Small intestine (tissue), 16 donors: Measurements from ENCODE around the gene GMPS. TPM values are rescaled to one million over a fixed set of nuclear protein-coding genes. Genes with fewer than 3 reads are reported as not detected.
"Not testable (repeated sequence)": the region's sequence is repeated elsewhere in the genome, so short reads cannot be mapped to it uniquely, and the experiment has no call there.

Source experiments
- DNase-seq, 2 donors: peaks; one replicate each; pipeline versions ENCODE4 v3.0.0 to v3.0.0-alpha.2; 2013
- FAIRE-seq: peaks from 2 replicates; lab custom pipeline; 2012; peaks lifted over from hg19 to GRCh38; lab: Jason Lieb, UNC
- H3K27ac ChIP-seq, 3 donors: one replicate each; pipeline ENCODE4 v1.5.1; 2013; ENCODE audit warnings: low read length in 2 of 3, mild to moderate bottlenecking in 2 of 3, control low read depth in 1 of 3, inconsistent platforms in 1 of 3, low read depth in 1 of 3, moderate library complexity in 1 of 3
- H3K27me3 ChIP-seq, 3 donors: one replicate each; pipeline ENCODE4 v1.6.1; 2013; ENCODE audit warnings: low read length in 3 of 3, inconsistent platforms in 1 of 3; ENCODE audit not compliant: control insufficient read depth in 3 of 3, insufficient read depth in 3 of 3
- H3K36me3 ChIP-seq, 3 donors: one replicate each; pipeline ENCODE4 v1.6.1; 2013; ENCODE audit warnings: low read length in 3 of 3, inconsistent platforms in 1 of 3, low read depth in 1 of 3, mild to moderate bottlenecking in 1 of 3, moderate library complexity in 1 of 3; ENCODE audit not compliant: control insufficient read depth in 3 of 3, insufficient read depth in 2 of 3
- H3K4me1 ChIP-seq, 3 donors: one replicate each; pipeline ENCODE4 v1.6.1; 2013; ENCODE audit warnings: low read length in 2 of 3, inconsistent platforms in 1 of 3, low read depth in 1 of 3, mild to moderate bottlenecking in 1 of 3, moderate library complexity in 1 of 3; ENCODE audit not compliant: control insufficient read depth in 3 of 3, insufficient read depth in 2 of 3
- H3K4me3 ChIP-seq, 3 donors: one replicate each; pipeline ENCODE4 v1.5.1; 2013; ENCODE audit warnings: low read length in 3 of 3, control low read depth in 1 of 3, inconsistent platforms in 1 of 3, low read depth in 1 of 3, mild to moderate bottlenecking in 1 of 3, moderate library complexity in 1 of 3
- H3K9me3 ChIP-seq, 2 donors: one replicate each; pipeline ENCODE4 v1.6.1; 2013; ENCODE audit warnings: low read depth in 1 of 2, low read length in 1 of 2; ENCODE audit not compliant: control insufficient read depth in 2 of 2, insufficient read depth in 1 of 2
- WGBS, 3 donors: extraction: QIAGEN DNeasy Blood & Tissue Kit; methylation state at CpG; one replicate each; pipeline ENCODE4 v1.1.7; 2013; 5-methylcytosine and 5-hydroxymethylcytosine counted together
- long read RNA-seq, 10 donors: transcript quantifications; one replicate each; lab custom pipeline, GENCODE V29; 2026
- polyA plus RNA-seq, 4 donors: library from polyadenylated mRNA; stranded (reverse) in 3 of 4; unstranded in 1 of 4; fragments of 200-250 nt in 3 of 4; fragments of 120-200 nt in 1 of 4; gene quantifications; one replicate each; pipeline versions ENCODE4 v1.2.1 to v1.2.3, GENCODE V29; 2013
- donor health status: healthy with polysubstance abuse.
- donor health status: control.
- donor health status: control.
- donor health status: Bipolar disorder and iron deficiency.
- donor health status: healthy.

Gene GMPS
- polyA plus RNA-seq = 10 to 100 TPM in 3 of 4 donors, 1 to 10 TPM in 1; 8.9 to 39.2 (median 18.9) TPM
- long read RNA-seq, donor 1 = 0 reads
- long read RNA-seq, donor 2, full-length matches to known transcripts = 5 of 5 reads
- long read RNA-seq, donor 2, partial matches to known transcripts = 0 of 5 reads
- long read RNA-seq, donor 2, other reads (novel, unspliced or antisense) = 0 of 5 reads
- long read RNA-seq, donor 3, full-length matches to known transcripts = 1 of 34 reads
- long read RNA-seq, donor 3, partial matches to known transcripts = 33 of 34 reads
- long read RNA-seq, donor 3, other reads (novel, unspliced or antisense) = 0 of 34 reads
- long read RNA-seq, donor 4, full-length matches to known transcripts = 1 of 1 reads
- long read RNA-seq, donor 4, partial matches to known transcripts = 0 of 1 reads
- long read RNA-seq, donor 4, other reads (novel, unspliced or antisense) = 0 of 1 reads
- long read RNA-seq, donor 5 = 0 reads
- long read RNA-seq, donor 6, full-length matches to known transcripts = 5 of 10 reads
- long read RNA-seq, donor 6, partial matches to known transcripts = 5 of 10 reads
- long read RNA-seq, donor 6, other reads (novel, unspliced or antisense) = 0 of 10 reads
- long read RNA-seq, donor 7 = 0 reads
- long read RNA-seq, donor 8 = 0 reads
- long read RNA-seq, donor 9, full-length matches to known transcripts = 1 of 1 reads
- long read RNA-seq, donor 9, partial matches to known transcripts = 0 of 1 reads
- long read RNA-seq, donor 9, other reads (novel, unspliced or antisense) = 0 of 1 reads
- long read RNA-seq, donor 10, full-length matches to known transcripts = 7 of 14 reads
- long read RNA-seq, donor 10, partial matches to known transcripts = 7 of 14 reads
- long read RNA-seq, donor 10, other reads (novel, unspliced or antisense) = 0 of 14 reads

GRCh38 chr3:155870133-155870944, at the start of gene GMPS:
Gene GMPS (plus strand): TSS chr3:155870650. CDS start chr3:155870871, 221 bp downstream.
- H3K27ac ChIP-seq = peak within 1 kb of the TSS; percentile 88 to 97 (median 95)
- 0 to 1% (median 0%) methylated on average over 38 to 83 of the region's 83 CpGs for WGBS, 3 donors
- no peaks in the 10 kb centered on the region for H3K27me3 ChIP-seq
- H3K36me3 ChIP-seq = peaks cover 0 to 2% (median 0%) of the 10 kb centered on the region in 3 donors
- H3K4me1 ChIP-seq = peaks cover 0 to 7% (median 0%) of the 10 kb centered on the region in 3 donors
- DNase-seq = peak; percentile 94 to 97
- H3K4me3 ChIP-seq = peak within 1 kb of the TSS; percentile 73 to 100 (median 91)
- FAIRE-seq = no peak
- H3K9me3 ChIP-seq = no peaks in the 10 kb centered on the region

GRCh38 chr3:155828490-155829098, 41.9 kb upstream of the GMPS start:
- H3K4me3 ChIP-seq, H3K27ac ChIP-seq, H3K9me3 ChIP-seq, H3K4me1 ChIP-seq, H3K27me3 ChIP-seq, FAIRE-seq, DNase-seq: not testable (repeated sequence)
- WGBS, 3 donors = 97% methylated on average over 12 to 13 of the region's 13 CpGs
- peaks cover 0 to 24% (median 8%) of the 10 kb centered on the region in 3 donors for H3K36me3 ChIP-seq

- H3K9me3 ChIP-seq = no peaks in the 10 kb centered on the region
- no peak for DNase-seq
- no peak overlapping the region for H3K27ac ChIP-seq
- peaks cover 2 to 26% (median 3%) of the 10 kb centered on the region in 3 donors for H3K36me3 ChIP-seq
- 77 to 89% (median 85%) methylated on average over 9 of the region's 9 CpGs for WGBS, 3 donors
- no peak overlapping the region for H3K4me3 ChIP-seq
- FAIRE-seq = no peak
- no peaks in the 10 kb centered on the region for H3K4me1 ChIP-seq
- H3K27me3 ChIP-seq = no peaks in the 10 kb centered on the region
Measured at GRCh38 chr3:155835341-155836071, 34.9 kb upstream of the GMPS start.

GRCh38 chr3:155843569-155843968, 26.9 kb upstream of the GMPS start:
- Histone ChIP-seq H3K4me1 (no peaks in the 10 kb centered on the region), H3K36me3 (peaks cover 0 to 18% (median under 1%) of the 10 kb centered on the region in 3 donors), H3K27me3 (no peaks in the 10 kb centered on the region), H3K27ac (no peak overlapping the region), H3K9me3 (no peaks in the 10 kb centered on the region), H3K4me3 (no peak overlapping the region)
- DNase-seq (no peak), FAIRE-seq (no peak)
- 50 to 69% (median 60%) methylated on average over 1 of the region's 1 CpG for WGBS, 3 donors

DNA sequence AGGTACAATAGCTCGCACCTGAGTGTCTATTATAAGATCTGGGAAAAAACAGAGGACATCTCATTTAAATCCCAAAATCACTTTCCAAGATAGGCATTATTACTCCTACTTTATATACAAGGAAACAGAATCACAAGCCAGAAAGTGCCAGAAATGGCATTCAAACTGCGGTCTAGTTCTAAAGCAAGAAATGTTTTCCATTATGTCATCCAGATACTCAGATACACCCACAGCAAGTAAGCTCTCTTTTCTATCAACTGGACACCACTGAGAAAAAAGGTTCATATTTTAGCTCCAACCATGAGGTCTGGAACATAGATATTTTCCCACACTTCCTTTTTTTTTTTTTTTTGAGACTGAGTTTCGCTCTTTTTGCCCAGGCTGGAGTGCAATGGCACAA, 24.3 kb upstream of the GMPS start:
- Histone ChIP-seq H3K27me3 (no peaks in the 10 kb centered on the region), H3K4me3 (no peak overlapping the region), H3K27ac (no peak overlapping the region), H3K4me1 (peaks cover 0 to 5% (median 2%) of the 10 kb centered on the region in 3 donors), H3K36me3 (peaks cover 0 to 19% (median 0%) of the 10 kb centered on the region in 3 donors), H3K9me3 (no peaks in the 10 kb centered on the region)
- DNase-seq (no peak), FAIRE-seq (no peak)
- WGBS, 3 donors = 82 to 92% (median 89%) methylated on average over 3 of the region's 3 CpGs

- Histone ChIP-seq H3K27ac (no peak overlapping the region), H3K36me3 (peaks cover 0 to 15% (median 0%) of the 10 kb centered on the region in 3 donors), H3K4me1 (peaks cover 2 to 15% (median 13%) of the 10 kb centered on the region in 3 donors), H3K9me3 (no peaks in the 10 kb centered on the region), H3K4me3 (no peak overlapping the region), H3K27me3 (no peaks in the 10 kb centered on the region)
- no peak for FAIRE-seq
- 80 to 95% (median 94%) methylated on average over 3 of the region's 3 CpGs for WGBS, 3 donors
- DNase-seq = no peak
Measured at GRCh38 chr3:155847993-155848392, 22.5 kb upstream of the GMPS start.

GRCh38 chr3:155849404-155849803, 21.0 kb upstream of the GMPS start:
- not testable (repeated sequence) for H3K27me3 ChIP-seq, H3K4me3 ChIP-seq, FAIRE-seq, H3K9me3 ChIP-seq, H3K27ac ChIP-seq
- H3K4me1 ChIP-seq = peaks cover 2 to 15% (median 13%) of the 10 kb centered on the region in 3 donors
- WGBS, 3 donors = 34 to 67% (median 54%) methylated on average over 3 of the region's 3 CpGs
- peak; percentile 32 to 38 for DNase-seq
- H3K36me3 ChIP-seq = peaks cover 0 to 15% (median 0%) of the 10 kb centered on the region in 3 donors
